ENCODE results near the gene DMD.
"Not testable (repeated sequence)": the region's sequence is repeated elsewhere in the genome, so short reads cannot be mapped to it uniquely, and the experiment has no call there.

The DMD gene

DNA sequence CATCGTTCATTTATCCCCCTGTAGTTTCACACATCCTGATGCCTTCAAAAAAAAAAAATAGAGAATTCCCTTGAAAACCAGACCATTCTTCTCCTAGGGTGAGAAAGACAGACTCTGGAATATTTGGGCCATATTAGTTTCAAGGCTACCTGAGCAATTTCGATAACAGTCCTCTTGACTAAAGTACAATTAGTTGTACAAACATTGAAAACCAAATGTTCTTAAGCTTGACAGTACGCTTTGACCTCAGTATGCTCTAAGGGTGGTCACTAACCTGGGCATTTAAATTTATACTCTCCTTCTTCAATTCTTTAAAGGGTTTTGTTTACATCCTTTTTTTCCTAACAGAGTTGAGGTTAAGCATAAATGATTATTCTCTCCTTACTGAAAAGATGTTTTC, 1774.9 kb downstream of the DMD start:
- DNase-seq (ENCODE audit: low read depth in 2 of 2), result no peak

DNA sequence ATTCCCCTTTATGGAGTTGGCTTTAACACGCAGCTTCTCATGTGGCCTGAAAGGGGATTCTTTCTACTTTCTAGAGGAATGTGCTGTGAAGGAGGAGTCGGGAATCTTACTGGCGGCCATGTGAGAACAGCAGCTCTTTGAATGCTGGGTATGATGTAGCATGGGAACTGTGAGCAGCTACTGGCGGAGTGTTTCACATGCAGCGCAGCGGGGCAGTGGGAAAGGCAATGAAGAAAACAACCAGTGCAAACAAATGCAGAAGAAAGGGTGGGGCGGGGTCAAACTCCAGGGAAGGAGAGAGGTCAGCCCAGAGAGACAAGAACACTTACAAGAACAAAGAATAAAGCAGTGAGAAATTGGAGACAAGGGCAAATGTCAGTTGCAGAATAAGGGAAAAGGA, 1775.8 kb downstream of the DMD start:
- DNase-seq (ENCODE audit: low read depth in 2 of 2), result no peak

- DNase-seq (ENCODE audit: low read depth in 2 of 2), result no peak
Measured at GRCh38 chrX:31433856-31434255, 1777.5 kb downstream of the DMD start.

GRCh38 chrX:31429915-31430314, 1781.4 kb downstream of the DMD start:
- no peak for DNase-seq (ENCODE audit: low read depth in 2 of 2)

GRCh38 chrX:31423609-31424189, 1787.7 kb downstream of the DMD start:
- no peak for DNase-seq (ENCODE audit: low read depth in 2 of 2)

DNA sequence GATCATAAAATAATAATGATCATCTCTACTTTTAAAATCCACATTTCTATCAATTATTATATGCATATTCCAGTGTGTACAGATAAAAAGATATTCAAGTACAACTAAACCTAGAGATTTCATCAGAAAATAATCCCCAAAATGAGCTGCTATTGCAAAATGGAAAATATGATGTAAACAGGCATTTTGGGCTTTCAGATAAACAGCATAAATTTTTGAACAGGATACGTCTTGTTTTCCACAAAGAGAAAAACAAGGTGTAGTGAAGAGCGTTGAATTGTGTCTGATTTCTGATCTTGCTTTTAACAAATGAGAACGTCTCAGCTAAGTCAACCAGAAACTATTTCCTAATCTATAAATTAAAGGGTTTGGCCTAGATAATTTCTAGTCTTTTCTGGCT, 1789.9 kb downstream of the DMD start:
- DNase-seq (ENCODE audit: low read depth in 2 of 2), result no peak

DNA sequence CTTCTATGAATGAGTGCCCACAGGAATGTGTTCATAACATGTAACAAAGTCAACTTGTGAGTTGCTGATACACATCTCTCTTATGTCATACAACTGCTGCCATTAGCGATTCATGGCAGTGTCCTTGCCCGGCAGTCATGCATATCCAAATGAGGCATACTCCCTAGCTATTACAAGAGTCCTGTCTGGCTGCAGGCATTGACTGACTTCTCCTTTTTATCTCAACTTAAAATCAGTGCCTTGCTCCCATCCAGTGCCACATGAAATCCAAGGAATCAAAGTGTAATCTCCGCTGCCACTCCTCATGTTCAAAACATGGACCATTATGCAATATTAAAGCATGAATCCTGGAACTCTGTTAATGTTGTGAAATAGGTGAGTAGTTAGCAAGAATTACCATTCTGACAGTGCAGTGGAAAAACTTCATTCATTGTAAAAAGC, 1790.6 kb downstream of the DMD start:
- no peak for DNase-seq (ENCODE audit: low read depth in 2 of 2)

- no peak for DNase-seq (ENCODE audit: low read depth in 2 of 2)
Measured at GRCh38 chrX:31420302-31420701, 1791.0 kb downstream of the DMD start.

- no peak for DNase-seq (ENCODE audit: low read depth in 2 of 2)
Measured at GRCh38 chrX:31397119-31397518, 1814.2 kb downstream of the DMD start.

DNA sequence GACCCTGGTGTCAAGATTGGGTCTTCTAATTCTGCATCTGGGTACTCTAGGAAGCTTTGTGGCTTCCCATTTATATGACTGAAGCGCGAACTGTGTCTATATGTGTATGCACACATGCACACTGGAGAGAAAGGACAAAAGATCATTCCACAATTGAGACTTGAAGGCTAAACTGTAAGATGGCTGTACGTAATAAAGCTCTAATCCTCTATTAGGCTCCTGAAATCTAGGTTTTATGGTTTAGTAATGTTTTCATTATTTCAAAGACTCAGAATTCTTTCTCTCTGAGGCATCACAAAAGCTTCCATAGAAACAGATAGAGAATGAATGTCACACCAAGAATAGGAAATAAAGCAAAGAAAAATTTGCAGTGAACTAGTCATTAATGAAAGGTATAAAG, 1818.8 kb downstream of the DMD start:
- no peak for DNase-seq (ENCODE audit: low read depth in 2 of 2)

- DNase-seq (ENCODE audit: low read depth in 2 of 2), result no peak
Measured at GRCh38 chrX:31388946-31389345, 1822.4 kb downstream of the DMD start.

DNA sequence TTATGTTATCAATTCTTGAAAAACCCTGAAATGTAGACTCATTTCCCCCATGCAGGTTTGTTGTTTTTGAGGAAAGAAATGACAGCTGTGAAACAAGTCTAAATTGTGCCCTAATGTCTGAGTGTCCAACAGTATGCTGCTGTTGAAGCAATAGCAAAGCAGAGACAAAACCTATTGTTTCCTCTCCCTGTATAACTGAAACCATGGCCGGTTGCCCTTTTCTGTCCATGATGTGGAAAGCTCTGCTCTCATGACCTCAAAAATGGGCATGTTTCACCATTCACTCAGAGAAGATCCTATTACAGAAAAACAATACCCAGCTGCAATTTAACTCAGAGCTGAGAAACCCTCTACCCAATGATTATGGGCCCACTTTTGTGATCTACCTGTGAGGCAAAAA, 1826.9 kb downstream of the DMD start:
- DNase-seq (ENCODE audit: low read depth in 2 of 2), result no peak

GRCh38 chrX:31383991-31384390, 1827.4 kb downstream of the DMD start:
- DNase-seq (ENCODE audit: low read depth in 2 of 2), result no peak

GRCh38 chrX:31378973-31379372, 1832.4 kb downstream of the DMD start:
- not testable (repeated sequence) for DNase-seq (ENCODE audit: low read depth in 2 of 2)

GRCh38 chrX:31377821-31378220, 1833.5 kb downstream of the DMD start:
- DNase-seq (ENCODE audit: low read depth in 2 of 2), result not testable (repeated sequence)

DNA sequence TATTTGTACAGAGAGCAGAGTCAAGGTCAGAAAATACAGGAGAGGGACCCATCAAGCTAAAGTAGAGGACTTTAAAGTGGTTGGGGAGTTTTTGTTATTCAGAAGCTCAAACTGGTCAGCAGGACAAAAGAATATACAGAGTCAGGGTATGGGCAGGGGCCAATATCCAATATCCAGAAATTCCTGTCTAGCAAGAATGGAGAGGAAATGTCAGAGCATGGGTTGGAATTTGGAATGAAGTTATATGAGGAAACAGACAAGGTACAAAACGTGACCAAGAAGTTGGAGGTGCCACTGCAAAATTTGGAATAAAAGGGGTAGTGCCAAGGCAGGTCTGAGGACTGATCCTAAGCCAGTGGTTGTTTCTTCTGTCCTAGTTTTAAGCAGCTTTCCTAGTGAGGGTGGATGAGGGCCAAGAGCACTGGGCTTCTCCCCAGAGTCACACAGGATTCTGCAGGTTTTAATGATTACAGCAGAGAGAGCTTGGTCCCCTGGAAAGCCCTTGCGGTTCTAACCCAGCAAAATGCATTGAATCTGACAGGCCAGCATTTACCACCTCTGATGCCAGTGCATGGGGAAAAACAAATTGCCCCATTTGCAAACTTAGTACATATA, 1834.8 kb downstream of the DMD start:
- no peak for DNase-seq (ENCODE audit: low read depth in 2 of 2)

DNA sequence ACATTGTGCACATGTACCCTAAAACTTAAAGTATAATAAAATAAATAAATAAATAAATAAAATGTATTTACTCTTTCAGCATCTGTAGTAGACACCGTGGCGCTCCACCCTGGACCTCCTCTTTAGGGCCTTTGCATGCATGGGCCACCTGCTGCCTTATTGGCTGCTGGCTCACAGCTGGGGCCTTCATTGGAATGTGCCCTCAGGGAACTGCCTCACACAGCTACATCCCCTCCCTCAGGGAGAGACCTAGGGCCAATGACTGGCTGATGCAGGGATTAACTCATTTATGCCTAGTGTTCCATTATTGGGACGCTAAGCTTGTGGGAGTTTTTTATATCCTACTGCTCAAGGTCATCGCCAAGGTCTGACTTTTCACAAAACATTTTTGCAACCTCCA, 1836.6 kb downstream of the DMD start:
- no peak for DNase-seq (ENCODE audit: low read depth in 2 of 2)

- no peak for DNase-seq (ENCODE audit: low read depth in 2 of 2)
Measured at GRCh38 chrX:31371956-31372355, 1839.4 kb downstream of the DMD start.

GRCh38 chrX:31367816-31368215, 1843.5 kb downstream of the DMD start:
- DNase-seq (ENCODE audit: low read depth in 2 of 2), result no peak

- no peak for DNase-seq (ENCODE audit: low read depth in 2 of 2)
Measured at GRCh38 chrX:31366041-31366440, 1845.3 kb downstream of the DMD start.

DNA sequence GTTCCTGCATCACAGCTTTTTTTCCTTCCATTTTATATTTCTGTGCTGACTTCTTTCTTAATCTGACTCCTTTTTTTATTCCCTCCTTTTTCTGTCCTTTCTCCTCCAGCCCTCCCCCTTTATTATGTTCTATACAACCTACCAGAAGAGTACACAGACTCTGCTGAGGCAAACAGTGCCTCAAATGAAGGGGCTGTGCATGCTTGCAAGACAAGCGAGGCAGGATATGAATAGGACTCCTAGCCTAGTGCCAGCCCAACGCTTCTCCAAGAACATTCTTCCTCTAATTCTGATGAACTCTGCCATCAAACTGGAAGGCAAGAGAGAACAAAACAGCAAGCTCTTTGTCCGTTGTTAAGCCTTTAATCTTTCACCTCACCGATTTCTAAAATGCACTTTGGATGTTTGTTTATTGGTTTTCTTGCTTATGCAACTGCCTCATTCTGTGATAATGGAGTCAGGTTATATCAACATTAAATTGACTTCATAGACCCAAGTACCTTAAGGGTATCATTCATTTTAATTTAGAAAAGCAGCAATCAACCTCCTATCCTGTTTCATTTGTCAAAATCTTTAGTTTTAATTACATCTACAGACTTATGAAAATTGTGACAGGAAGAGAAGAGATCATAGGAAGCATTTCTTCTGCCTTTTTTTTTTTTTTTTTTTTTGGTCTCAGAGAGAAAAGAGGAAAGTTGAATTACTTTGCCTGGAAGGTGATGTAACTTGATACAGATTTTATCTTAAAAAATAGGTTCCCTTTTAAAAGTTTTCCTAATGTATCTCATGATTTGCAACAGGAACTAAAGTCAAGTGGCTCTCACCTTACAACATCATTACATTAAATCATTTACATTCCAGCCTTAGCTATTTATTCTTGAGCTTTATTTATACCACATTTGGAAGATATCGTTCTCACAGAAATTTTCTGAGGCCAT, 1854.8 kb downstream of the DMD start:
- no peak for DNase-seq (ENCODE audit: low read depth in 2 of 2)

GRCh38 chrX:31355206-31355955, 1856.0 kb downstream of the DMD start:
- no peak for DNase-seq (ENCODE audit: low read depth in 2 of 2)
